Limb (tissue), 2 donors: ENCODE measurements around the gene BICRAL.
"Not testable (repeated sequence)": the region's sequence is repeated elsewhere in the genome, so short reads cannot be mapped to it uniquely, and the experiment has no call there.

ENCODE experiments used
- DNase-seq, 2 donors: peaks; one replicate each; pipeline ENCODE4 v3.0.0-alpha.2; 2016; ENCODE audit errors: extremely low spot score in 2 of 2

Gene BICRAL

DNA sequence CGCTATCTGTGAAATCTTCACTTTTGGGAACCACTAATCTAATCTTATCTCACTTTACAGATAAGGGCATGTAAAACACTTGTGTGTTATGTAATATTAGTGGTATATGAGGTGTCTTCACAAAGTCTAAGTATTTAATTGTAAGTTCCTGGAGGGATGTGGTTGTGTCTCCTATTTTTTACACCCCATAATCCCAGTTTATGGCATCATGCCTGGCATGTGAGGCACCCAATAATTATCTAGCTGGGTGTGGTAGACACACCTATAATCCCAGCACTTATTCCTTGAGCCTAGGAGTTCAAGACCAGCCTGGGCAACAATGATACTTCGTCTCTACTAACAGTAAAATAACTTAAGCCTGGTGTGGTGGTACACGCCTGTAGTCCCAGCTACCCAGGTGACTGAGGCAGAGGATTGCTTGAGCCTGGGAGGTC is 19.4 kb upstream of the BICRAL start:
- DNase-seq: no peak

DNA sequence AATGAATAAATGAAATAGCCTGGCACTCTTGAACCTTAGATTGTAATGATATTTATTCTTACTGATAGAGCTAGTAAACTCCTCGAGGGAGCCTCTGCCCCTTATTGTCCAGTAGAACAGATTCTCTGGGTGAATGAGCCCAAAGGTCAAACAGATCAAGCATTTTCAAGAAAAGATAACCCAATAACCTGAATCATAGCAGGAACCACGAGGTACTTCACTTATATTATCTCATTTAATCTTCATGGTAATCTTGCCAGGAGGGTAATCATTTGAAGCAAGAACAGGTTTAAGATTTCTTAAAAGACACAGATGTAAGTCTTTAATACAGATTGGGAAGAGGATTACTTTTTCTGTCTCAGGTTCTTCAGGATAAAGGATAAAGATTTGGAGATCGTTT is 18.9 kb upstream of the BICRAL start:
- DNase-seq: no peak

DNA sequence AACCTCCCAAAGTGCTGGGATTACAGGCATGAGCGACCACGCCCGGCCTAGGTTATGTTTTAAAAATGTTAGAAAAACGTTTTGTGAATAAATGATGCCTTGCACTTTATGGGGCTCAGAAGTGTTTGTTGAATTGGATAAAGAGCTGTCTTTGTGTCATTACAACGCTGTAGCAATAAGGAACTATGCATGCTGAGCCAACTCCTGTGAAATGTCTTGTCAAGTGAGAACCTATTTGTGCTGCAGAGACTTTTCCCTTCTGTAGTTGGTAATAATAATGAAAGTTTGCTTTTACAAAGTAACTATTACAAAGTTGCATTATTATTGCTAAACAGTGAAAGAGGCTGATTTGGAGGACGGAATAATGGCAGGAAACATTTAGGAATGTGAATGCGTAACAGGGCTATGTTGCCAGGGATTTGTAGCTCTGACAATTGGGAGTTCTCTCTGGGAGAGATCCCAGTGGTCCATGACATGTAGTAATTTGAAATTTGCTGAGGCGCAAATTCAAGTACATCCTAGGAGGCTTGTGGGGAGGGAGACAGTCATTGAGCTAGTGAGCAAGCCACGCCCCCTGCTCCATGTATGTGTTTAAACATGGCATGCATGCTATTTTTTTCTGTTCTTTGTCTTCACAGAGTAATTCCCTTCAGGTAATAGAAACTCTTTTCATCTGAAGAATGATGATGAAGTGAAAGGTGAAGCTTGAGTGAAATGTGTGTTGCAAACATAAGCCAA is 16.8 kb upstream of the BICRAL start:
- no peak for DNase-seq

DNA sequence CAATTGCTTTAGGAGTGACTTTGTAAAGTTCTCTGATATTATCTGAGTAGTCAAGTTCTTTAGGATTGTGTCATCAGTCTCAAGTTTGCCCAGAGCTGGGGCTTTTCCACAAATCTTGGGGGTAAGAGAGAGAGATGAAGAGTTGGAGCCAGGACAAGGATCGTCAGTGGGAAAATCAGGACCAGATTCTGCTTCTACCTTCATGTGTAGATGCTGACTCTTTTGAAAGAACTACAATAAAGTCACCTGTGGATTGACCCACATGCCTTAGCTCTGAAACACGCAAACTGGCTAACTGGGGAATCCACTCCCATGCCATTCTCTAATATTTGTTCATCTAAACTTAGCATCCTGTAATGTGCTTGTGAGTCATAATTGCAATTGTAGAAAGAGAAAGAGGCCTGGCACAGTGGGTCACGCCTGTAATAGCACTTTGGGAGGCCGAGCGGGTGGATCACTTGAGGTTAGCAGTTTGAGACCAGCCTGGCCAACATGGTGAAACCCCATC is 15.6 kb upstream of the BICRAL start:
- DNase-seq: no peak

DNA sequence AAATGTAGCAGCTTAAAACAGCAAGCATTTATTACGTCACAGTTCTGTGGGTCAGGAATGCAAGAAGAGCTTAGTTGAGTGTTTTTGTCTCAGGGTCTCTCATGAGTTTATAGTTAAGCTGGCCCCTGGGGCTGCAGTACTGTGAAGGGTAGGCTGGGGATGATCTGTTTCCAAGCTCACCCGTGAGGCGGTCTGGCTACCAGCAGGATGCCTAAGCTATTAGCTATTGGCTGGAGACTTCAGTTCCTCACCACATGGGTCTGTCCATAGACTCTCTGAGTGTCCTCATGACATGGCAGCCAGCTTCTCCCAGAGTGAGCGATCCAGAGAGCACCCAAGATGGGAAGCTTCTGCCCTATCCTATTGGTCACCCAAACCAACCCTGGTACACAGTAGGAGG is 12.8 kb upstream of the BICRAL start:
- no peak for DNase-seq

DNA sequence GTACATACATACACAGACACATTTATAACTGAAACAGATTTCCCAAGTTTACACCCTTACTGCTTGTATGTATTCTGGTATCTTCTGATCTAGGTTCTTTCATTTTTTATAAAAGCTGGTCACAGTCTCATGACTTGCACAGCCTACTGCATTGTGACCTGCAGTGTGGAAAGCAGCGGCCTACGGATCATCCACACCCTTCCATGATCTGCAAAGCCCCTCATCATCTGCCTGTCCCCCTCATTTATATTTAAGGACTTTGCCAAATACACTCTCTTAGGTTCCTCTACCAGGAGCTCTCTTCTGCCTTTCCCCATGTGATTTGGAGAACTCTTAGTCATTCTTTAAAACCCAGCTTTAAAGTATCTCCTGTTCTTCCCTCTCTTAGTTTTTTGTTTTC is 12.0 kb upstream of the BICRAL start:
- DNase-seq: no peak

DNA sequence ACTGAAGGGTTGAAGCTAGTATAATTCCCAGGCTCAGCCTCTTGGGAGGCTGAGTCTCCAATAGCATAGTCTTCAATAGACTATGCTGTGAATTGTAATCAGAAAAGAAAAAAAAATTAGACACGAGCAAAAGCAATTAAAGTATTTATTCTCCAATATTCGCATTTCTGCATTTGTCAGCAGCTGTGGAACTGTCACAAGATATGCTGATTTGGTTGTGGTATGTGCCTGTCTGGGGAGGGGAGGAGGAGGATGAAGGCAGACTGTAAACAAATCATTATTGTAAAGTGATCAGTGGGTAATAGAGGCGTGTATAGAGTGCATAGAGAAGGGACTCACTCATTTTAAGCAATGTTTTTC is 10.1 kb upstream of the BICRAL start:
- DNase-seq: no peak

DNA sequence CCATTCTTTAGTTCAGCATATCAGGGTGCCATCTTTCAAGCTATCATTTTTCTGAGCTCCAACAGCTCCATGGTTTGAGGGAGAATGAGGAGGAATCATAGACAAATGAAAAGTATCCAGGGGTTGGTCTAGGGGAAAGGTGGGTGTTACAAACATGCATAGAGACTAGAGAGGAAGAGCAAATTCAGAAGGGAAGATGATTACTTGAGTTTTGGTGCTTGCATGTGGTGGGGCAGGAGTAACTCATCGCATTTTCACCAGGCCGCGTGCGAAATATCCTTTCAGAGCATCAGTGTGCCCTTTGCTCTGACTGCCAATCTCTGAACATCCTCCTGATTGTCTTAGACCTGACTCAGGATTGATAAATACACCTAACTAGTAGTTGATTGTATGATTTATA is 7.7 kb upstream of the BICRAL start:
- no peak for DNase-seq

DNA sequence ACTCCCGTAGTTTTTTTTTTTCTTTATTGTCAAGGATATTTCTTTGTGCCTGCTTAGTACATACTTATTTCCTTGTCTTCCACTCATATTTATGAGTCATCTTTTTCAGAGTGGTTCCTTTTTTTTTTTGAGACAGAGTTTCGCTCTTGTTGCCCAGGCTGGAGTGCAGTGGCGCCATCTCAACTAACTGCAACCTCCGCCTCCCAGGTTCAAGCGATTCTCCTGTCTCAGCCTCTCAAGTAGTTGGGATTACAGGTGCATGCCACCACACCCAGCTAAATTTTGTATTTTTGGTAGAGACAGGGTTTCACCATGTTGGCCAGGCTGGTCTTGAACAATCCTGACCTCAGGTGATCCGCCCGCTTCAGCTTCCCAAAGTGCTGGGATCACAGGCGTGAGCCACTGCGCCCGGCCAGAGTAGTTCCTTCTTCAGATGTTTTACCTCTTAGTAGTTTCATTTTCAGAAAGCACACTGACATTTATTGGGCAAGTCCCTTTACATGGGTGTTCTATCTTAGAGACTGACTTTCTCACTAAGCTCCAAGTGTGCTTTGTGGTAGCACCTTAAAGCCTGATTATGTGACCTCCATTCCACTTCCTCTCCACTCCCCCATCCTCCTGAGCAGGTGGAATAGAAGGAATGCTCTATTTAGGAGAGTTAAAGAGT is 6.9 kb upstream of the BICRAL start:
- DNase-seq: not testable (repeated sequence)

DNA sequence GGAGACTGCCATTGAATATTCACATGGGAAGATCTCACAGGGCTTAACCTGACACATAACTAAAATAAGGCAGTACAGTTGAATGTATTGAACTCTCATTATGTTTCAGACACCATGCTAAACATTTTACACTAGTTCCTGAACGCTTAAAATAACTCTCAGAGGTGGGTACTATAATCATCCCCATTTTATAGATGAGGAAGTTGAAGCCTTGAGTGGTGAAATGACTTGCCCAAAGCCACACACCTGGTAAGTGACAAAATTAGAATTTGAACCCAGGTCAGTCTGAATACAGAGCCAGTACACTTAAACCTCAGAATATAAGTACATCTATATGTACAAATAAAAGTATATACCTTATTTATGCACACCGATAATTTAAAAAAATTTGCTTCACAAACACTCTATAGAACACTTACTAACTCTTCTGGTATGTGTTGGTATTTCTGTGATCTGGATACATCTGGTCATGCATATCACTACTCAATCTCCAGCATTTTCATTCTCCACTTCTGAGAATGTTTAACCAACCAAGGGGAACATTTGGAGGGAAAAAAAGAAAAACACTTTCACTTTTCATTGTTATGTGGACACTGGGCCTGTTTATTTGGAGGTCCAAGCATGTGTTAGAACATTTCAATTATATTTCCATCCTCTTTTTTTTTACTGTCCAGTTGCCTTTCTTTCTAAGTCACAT is 4.6 kb upstream of the BICRAL start:
- no peak for DNase-seq

DNA sequence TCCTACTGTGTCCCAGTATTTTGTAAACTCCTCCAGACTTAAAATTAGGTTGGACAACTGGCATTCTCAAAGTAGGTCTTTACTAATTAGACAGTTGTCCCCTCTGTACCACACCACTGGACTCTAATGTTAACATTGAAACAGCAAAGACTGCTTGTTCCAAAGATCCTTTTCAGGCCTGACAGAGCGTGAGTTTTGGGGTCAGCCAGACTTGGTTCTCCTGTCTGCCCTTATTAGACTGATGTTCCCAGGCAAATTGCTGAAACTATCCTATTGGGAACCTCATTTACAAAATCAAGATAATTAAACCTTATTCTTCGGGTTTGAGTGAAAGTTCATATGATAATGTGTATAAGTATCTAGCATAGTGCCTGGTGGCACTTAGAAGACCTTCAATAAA is 3.7 kb upstream of the BICRAL start:
- no peak for DNase-seq

DNA sequence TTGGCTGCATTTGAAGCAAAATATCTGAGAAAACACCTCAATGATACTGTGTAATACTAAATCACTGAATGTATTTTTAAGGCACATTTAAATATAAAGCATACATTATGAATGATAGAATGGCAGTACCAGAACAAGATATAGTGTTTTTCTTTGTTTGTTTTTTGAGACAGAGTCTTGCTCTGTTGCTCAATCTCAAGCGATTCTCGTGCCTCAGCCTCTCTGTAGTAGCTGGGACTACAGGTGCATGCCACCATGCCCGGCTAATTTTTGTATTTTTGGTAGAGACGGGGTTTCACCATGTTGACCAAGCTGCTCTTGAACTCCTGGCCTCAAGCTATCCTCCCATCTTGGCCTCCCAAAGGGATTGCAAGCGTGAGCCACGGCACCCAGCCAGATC is 2.3 kb upstream of the BICRAL start:
- no peak for DNase-seq

DNA sequence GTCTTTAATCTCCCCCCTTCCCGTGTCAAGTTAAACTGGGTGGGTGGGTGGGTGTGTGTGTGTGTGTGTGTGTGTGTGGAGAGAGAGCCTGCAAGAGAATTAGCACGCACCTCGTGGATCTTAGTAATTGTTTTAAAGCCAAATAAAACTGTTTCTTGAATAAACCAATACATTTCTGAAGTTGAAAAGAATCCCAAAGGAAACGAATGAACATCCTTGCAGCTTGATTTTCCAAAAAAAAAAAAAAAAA is 381 bp upstream of the BICRAL start:
- DNase-seq: peak in 1 of 2 donors; percentile 66

DNA sequence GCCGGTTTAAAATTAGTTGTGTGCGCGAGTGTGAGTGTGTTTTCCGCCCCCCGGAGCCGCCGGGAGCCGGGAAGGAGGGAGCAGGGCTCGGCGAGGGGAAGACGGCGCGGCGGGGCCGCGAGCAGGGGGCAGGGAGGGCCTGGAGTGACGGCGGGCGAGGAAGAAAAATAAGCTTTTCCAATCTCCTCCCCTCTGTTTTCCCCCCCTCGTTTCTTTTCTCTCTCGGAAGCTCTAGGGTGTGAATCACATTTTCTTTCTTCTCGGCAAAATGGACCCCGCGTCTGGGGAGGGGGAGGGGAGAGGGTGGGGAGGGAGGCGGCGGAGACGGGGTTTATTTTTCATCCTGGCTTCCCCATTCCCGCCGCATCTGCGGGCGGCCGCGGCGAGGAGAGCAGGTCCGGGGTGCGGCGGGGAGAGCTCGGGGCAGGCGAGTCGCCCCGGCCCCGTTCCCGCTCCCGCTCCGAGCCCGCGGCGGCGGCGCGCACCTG is 881 bp downstream of the BICRAL start:
- peak; percentile 85 to 90 for DNase-seq

DNA sequence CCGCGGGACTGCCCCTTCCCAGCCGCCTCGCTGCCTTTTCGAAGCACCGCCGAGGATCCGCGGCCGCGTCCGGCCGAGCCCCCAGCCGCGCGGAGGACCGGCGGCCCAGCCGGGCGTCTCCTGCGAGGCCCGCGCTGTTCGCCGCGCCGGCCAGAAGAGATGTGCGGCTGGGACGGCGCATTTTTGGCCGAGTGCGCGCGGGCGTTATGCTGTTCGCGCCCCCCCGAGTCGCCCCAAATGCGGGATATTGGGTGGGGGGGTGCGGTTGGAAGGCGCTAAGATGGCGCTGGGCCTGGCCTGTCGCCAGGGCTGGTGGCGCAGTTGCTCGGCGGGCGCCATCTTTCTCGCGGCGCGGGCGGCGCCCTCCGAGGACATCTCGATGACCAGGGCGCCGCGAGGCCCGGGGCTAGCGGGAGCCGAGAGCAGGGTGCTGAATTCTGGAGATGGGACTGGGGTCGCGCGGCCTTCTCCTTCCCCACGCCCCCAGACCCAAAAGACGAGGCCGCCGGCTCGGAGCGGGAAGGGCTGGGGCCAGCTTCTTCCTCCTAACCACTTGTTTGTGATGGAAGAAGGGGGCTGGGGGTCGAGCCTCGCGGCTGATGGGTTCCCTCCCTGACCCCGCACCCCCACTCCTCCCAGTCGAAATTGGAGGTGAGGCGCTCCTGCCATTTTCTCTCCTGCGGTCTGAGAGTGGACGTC is 1.5 kb downstream of the BICRAL start:
- peak; percentile 84 to 92 for DNase-seq

DNA sequence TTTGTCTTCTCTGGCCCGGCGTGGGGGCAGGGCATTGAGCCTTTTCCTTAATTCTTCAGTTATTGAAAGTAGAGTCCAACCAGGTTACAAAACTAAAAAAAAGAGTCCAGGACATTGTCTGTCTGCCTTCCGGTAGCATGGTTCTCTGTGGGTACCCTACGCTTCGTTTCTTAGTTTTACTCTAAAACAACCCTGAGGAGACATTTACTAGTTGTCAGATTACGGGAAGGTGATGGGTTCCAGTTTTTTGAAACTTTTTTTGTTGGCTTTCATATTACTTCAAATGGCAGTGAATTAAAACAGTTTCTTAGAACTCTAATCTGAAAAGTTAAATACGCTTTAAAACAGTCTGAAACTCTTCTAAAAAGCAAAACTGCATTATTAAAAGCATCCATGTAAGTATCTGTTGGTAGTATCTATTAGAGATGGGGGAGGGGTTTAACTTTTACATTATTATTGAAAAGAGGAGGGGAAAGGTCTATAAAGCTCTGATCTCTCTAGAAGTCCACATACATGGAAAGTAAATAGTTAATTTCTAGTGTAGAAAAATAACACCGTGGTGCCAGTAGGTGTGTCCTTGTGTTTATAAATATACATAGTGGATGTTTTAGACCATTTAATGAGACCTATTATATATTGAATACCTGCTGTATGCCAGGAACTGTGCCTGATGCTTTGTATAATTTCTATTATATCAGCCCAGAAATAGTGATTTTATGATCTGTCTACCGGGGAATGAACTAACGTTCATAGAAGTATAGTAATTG is 2.2 kb downstream of the BICRAL start:
- peak in 1 of 2 donors; percentile 26 for DNase-seq

DNA sequence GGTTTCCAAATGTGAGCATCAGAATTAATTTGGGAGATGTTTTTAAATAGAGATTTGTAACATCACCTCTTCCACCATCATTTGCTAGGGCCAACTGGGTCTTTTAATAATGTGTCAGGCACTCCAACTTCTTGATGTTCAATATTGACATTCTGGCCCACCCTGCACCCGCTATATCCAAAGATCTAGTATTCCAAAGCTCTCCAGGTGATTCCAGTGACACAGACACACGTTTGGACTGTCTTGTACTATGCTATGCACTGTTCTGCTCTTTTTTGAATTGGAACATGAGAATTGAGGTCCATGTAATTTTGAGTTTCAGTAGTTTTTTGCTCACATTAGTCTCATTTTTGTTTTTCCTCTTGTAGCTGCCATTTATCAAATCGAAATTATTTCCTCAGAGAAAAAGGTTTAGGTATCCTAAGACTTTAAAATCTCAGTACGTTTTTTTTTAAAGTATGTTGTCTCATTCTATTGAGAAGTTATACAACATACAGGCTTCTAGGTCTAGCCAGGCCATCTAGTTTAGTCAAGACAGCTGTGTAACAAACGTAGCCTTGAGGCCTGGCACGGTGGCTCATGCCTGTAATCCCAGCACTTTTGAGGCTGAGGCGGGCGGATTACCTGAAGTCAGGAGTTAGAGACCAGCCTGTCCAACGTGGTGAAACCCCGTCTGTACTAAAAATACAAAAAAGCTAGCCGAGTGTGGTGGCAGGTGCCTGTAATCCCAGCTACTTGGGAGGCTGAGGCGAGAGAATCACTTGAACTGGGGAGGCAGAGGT is 3.1 kb downstream of the BICRAL start:
- no peak for DNase-seq

DNA sequence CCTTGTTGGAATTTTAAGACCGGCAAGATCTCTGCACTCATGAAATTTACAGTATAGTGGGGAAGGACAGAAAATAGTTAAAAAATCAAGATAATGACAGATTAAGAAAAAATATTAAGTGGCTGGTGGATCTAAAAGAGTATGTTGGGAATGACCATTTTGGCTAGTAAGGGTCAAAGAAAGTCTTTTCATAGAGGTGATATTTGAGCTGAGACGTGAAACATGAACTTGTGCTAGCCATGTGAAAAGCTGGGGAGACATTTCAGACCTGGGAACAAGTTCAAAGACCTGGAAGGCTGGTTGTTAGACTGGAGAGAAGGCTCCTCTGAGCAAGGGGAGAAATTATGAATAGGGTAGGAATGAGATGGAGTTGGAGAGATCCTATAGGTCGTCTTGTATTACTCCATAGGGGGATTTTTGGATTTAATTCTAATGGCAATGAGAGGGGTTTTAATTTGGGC is 4.7 kb downstream of the BICRAL start:
- no peak for DNase-seq

DNA sequence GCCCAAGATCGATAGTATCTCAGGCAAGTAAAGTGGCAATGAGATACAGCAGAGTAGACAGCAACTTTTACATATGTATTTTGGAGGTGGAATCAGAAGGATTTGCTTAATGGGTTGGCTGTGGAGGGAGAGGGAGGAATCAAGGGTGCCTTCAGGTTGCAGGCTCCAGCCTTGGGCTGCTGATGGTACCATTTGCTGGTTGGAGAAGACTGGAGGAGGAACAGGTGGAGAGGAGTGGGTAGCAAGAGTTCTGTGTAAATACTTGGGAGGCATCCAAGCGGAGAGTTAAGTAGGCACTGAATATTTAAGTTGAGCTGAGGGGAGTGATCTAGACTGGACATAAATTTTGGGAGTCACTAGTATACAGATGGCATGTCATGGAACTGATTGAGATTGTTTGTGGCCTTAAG is 5.2 kb downstream of the BICRAL start:
- DNase-seq: no peak

DNA sequence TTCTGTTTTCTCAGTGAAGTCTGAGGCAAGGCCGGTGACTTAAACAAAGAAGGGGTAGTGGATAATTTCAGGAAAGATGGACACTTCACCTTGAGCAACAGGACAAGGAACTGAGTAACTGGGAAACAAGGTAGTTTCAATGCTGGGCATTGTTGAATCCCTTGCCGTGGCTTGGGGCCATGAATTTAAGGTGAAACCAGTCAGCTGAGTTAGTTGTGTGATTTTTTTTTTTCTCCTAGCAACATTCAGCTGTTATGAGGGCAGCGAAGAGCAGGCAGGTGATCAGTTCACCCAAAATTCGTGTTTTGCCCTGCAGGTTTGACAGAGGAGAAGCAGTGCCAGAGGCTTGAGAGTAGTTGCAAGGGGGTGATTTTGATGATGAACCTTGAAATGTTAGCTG is 6.8 kb downstream of the BICRAL start:
- no peak for DNase-seq
